Skeletal muscle cell (primary cell): Measurements from ENCODE around the gene NSF.
"Not testable (repeated sequence)": the region's sequence is repeated elsewhere in the genome, so short reads cannot be mapped to it uniquely, and the experiment has no call there.

Experiments used
- DNase-seq: peaks from one replicate; pipeline ENCODE4 v3.0.0-alpha.2; 2010; ENCODE audit warnings: low read depth
- H3K4me3 ChIP-seq: 2 replicates; pipeline ENCODE4 v1.5.1; 2011; ENCODE audit warnings: low read depth, mild to moderate bottlenecking, control low read depth, low read length, moderate library complexity

The NSF gene

DNA sequence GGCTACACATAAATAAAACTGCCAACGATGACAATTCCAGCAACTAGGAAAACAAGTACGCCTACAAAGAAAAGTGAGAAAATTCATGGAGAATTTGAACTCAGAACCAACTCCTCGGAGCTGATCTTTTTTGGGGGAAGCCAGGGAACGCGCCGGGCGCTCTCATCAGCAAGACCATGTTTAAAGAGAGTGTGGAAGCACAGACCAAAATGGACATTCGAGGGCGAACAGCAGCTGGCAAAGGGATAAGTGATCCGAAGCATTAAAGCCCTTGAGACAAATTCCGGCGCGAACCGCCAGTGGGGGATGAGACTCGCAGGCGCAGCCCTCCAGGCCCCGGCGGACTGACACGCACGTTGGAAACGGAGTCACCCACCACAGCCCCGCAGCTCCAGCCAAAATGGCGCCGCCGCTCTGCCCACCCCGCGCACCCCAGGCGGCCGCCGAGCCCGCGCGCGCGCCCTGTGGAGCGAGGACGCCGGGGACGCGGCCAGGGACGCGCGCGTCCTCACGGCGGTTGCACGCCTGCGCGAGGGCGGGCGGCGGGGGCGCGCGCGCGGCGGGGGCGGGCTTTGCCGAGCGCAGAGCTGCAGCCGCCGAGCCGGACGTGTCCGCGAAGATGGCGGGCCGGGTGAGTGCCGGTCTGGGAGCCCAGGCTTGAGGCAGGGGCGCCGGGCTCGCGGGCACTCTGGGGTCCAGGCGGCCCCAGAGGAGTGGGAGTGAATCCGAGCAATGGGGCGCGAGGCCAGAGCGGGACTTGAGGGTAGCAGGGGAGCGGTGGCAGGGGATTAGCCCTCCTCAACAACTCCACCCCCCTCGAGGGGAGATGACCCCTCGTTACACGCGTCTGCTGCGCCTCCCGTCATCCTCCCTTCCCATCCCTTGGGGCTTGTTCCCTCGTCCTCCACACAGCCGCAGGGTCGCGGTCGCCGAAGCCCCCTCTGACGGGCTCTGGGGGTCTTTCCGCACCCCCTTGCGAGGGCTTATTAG lies at the start of gene NSF:
NSF (plus strand) TSS at position 513 of the 990 bp plus-strand sequence; CDS start at position 620, 107 bp downstream.
- DNase-seq, H3K4me3 ChIP-seq: not testable (repeated sequence)

DNA sequence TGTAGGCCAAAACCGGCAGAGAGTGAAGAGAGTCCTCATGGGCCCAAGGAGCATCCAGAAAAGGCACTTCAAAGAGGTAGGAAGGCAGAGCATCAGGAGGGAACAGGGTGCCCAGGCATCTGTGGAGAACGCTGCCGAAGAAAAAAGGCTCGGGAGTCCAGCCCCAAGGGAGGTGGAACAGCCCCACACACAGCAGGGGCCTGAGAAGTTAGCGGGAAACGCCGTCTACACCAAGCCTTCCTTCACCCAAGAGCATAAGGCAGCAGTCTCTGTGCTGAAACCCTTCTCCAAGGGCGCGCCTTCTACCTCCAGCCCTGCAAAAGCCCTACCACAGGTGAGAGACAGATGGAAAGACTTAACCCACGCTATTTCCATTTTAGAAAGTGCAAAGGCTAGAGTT lies 41.9 kb upstream of the NSF start:
- not testable (repeated sequence) for DNase-seq

DNA sequence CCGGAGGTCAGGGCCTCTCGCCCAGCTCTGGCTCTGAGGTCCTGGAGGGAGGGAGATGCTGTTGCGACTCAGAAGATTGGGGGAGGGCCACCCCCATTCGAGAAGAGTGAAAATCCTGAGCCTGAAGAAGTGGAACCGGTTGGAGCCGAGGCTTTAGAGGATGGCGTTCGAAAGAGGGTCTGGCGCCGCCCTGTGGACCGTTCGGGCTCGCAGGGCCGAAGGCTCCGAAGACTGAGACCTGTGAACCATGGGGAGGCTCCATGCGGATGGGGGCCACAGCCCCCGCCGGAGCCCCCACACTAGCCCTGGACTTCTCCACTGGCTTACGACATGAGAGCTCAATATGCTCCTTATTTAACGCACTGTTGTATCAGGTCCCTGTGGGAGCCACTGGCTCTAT lies 31.3 kb upstream of the NSF start:
- DNase-seq, H3K4me3 ChIP-seq: not testable (repeated sequence)

More for the DNA sequence above, 41.9 kb upstream of the NSF start:
- H3K4me3 ChIP-seq, result not testable (repeated sequence)

- H3K4me3 ChIP-seq, DNase-seq: not testable (repeated sequence)
Observed at GRCh38 chr17:46560048-46560447, 30.4 kb upstream of the NSF start.

- H3K4me3 ChIP-seq, DNase-seq: not testable (repeated sequence)
Observed at GRCh38 chr17:46566284-46566683, 24.2 kb upstream of the NSF start.

- not testable (repeated sequence) for DNase-seq, H3K4me3 ChIP-seq
Observed at GRCh38 chr17:46566980-46567379, 23.5 kb upstream of the NSF start.

DNA sequence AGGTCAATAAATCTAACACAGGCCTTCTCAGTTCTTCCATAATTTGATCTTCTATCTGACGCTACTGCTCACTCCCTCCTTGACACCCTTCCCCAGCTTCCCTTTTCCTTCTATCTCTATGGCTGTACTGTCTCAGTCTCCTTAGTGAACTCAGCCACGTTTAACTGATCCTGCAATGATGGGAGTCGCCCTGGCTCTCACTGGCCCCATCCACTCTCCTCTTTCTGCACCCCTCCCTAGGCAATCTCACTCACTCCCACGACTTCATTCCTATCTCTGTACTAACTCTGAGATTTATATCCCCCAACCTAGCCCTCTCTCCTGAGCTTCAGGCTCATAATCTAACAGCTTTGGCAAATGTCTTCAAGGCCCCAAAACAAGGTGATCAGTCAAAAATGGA lies 18.7 kb upstream of the NSF start:
- not testable (repeated sequence) for DNase-seq, H3K4me3 ChIP-seq

GRCh38 chr17:46579083-46580075 lies 11.1 kb upstream of the NSF start, which contains the start of gene ARL17A:
Gene ARL17A, minus strand, starts transcription at chr17:46579691. Its CDS starts 3,369 bp downstream, at chr17:46576322.
- DNase-seq, result not testable (repeated sequence)
- H3K4me3 ChIP-seq, result peak within 1 kb of the TSS; percentile 22

GRCh38 chr17:46580082-46580481 lies 10.4 kb upstream of the NSF start:
- H3K4me3 ChIP-seq, result peak overlapping the region; percentile 22
- DNase-seq, result not testable (repeated sequence)

GRCh38 chr17:46585444-46585843 lies 5.0 kb upstream of the NSF start:
- H3K4me3 ChIP-seq, DNase-seq: not testable (repeated sequence)

DNA sequence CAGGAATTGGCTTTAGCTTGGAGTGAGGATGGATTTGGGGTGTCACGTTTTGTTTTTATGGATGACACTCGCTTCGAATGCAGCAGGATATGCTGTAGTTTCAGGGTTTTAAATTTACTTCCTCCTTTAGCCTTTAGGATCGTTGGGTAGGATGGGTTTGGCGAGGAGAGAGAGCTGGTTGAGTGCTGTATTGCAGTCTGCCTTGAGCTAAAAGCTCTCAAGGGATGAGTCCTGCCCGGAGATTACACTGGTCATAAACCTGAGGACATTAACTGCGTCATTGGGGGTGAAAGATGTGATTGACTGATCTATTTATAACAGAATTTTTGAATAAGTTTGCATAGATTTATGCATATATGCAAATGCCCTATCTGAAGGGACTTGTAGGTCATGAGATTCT lies 863 bp downstream of the NSF start:
- H3K4me3 ChIP-seq, DNase-seq: not testable (repeated sequence)

DNA sequence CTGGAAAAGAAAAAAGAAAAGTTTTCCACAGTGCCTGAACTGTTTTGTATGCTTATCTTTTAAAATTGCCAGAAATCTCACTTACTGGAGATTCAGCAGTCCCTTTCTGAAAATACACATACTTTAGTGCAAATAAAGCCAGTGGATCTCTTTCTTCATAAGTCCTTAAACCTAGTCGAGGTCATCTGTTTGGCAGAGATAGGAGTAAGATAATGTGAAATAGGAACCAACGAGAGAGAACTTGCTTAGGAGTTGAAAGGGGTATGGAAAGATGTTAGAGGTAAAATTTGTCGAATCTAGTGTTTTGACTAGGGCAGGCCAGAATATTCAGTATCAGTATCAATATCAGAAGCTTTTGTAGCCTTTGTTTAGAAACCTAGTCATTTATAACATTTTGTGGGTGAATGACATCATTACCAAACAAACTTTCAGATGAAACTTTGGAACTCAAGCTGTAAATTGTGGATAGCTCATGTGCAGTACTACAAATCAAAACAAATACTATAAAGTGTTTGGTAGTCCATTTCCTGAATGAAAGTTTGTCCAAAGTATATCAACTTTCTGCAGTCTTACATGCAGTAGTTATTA lies 8.0 kb downstream of the NSF start:
- not testable (repeated sequence) for DNase-seq, H3K4me3 ChIP-seq

DNA sequence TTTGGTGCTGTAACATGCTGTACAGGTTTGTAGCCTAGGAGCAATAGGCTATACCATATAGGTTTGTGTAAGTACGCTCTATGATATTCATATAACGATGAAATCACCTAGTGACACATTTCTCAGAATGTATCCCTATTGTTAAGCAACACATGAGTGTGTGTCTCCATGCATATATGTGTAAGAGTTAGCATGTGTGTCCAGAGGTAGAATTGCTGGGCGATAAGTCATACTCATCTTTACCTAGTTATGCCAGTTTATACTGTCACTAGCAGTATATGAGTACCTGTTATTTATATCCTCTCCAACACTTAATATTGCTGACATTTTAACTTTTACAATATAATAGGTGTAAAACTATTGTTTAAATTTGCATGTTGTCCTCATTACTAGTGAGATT lies 10.3 kb downstream of the NSF start:
- DNase-seq, H3K4me3 ChIP-seq: not testable (repeated sequence)

- not testable (repeated sequence) for H3K4me3 ChIP-seq, DNase-seq
Observed at GRCh38 chr17:46603125-46603524, 12.7 kb downstream of the NSF start.

DNA sequence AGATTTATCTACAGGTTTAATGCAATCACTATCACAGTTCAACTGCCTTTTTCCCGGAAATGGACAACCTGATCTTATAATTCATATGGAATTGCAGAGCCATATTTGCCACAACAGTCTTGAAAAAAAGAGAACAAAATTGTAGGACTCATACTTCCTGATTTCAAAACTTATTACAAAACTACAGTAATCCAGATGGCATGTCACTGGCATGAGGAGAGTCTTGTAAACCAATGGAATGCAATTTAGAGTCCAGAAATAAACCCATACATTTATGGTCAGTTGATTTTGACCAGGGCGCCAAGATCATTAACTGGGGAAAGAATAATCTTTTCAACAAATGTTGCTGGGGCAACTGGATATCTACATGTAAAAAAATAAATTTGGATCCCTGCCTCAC lies 20.8 kb downstream of the NSF start:
- not testable (repeated sequence) for H3K4me3 ChIP-seq, DNase-seq

DNA sequence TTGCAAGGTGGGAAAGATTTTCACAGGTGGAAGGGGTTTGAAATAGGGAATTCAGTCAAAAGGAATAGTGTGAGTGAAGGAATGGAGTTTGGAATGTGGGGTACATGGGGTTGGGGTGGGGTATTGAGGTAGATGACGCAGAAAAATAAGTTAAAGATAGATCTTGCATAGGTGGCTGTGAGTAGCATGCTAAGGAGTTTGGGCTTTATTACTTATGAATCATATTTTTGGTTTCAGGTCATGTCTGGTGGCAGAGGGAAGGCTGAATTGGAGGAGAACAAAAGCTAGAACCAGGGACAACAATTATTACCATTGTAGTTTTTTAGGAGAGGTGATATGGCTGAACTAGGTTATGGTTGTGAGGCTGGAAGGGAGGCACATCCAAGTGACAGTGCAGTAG lies 23.4 kb downstream of the NSF start:
- not testable (repeated sequence) for H3K4me3 ChIP-seq, DNase-seq

DNA sequence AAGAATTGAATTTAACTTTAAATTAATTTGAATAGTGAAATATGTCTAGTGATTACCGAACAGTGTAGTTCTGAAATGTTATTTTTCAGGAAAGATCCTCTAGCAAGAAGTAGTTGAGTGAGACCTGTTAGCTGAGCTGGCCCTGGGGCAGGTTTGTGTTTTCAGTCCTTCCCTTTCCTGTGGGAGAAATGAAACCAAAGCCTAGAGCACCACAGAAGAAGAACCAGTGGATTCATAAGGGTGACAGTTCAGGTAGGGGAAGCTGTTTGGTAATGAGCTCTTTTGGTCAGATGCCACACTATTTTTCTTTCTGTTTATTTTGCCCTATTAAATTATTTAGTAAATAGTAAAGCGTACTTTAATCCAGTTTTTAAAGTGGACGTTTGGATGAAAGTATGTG lies 26.7 kb downstream of the NSF start:
- H3K4me3 ChIP-seq, DNase-seq: not testable (repeated sequence)

- H3K4me3 ChIP-seq, DNase-seq: not testable (repeated sequence)
Observed at GRCh38 chr17:46618975-46619374, 28.5 kb downstream of the NSF start.

GRCh38 chr17:46623790-46624189 lies 33.3 kb downstream of the NSF start:
- not testable (repeated sequence) for H3K4me3 ChIP-seq, DNase-seq
